Measurements from ENCODE around the gene TPBGL.

TPBGL gene

GRCh38 chr11:75291741-75292140, 51.2 kb downstream of the TPBGL start:
- Histone ChIP-seq H3K4me1 (ENCODE audit: control insufficient read depth, insufficient read depth, low read length) (no peaks in the 10 kb centered on the region), H3K9ac (ENCODE audit: low read depth, low read length) (no peak overlapping the region), H3K9me3 (replicated peaks; ENCODE audit: low read length) (no peaks in the 10 kb centered on the region), H3K4me2 (ENCODE audit: low read length) (no peak overlapping the region), H3K36me3 (ENCODE audit: insufficient read depth, low read length) (no peaks in the 10 kb centered on the region), H3K4me3 (ENCODE audit: low read length) (no peak overlapping the region), H3K27me3 (ENCODE audit: control insufficient read depth, insufficient read depth, low read length) (peaks cover 14% of the 10 kb centered on the region)

- no peaks in the 10 kb centered on the region for H3K9me3 ChIP-seq (replicated peaks; ENCODE audit: low read length)
- H3K4me2 ChIP-seq (ENCODE audit: low read length), result no peak overlapping the region
- no peaks in the 10 kb centered on the region for H3K36me3 ChIP-seq (ENCODE audit: insufficient read depth, low read length)
- H3K4me1 ChIP-seq (ENCODE audit: control insufficient read depth, insufficient read depth, low read length), result no peaks in the 10 kb centered on the region
- H3K9ac ChIP-seq (ENCODE audit: low read depth, low read length), result no peak overlapping the region
- no peak overlapping the region for H3K4me3 ChIP-seq (ENCODE audit: low read length)
- H3K27me3 ChIP-seq (ENCODE audit: control insufficient read depth, insufficient read depth, low read length), result peaks cover 14% of the 10 kb centered on the region
Measured at GRCh38 chr11:75292943-75293342, 52.4 kb downstream of the TPBGL start.

All from skeletal muscle satellite cell (primary cell).